Measurements from ENCODE around the gene TRIM50. TPM values are rescaled to one million over a fixed set of nuclear protein-coding genes. Genes with fewer than 3 reads are reported as not detected.

The TRIM50 gene
- polyA plus RNA-seq, 1 donor from 2014 or later: not detected

DNA sequence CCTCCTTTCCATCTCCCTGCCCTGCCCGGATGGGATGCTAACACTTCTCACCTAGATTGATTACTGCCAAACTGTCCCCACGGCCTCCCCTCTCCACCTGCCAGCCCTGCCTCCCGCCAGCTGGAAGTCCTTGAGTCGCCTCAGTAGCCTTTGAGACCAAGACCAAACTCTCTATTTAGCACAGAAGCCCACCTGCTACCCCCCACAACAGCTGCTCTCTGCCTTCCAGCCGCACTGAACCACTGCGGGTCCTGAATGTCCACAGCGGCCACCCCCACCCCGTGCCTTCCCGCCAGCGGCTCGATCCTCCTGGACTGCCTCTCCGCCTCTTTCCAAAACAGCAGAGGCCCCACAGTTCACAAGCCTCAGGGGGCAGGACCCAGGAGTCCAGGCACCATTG is 39.1 kb upstream of the TRIM50 start:
- no peak for TF ChIP-seq RAD21 (conservative IDR thresholded peaks at IDR 0.05)
- no peaks in the 10 kb centered on the region for H3K79me2 ChIP-seq (replicated peaks; ENCODE audit: insufficient read depth, low read length)
- H2AFZ ChIP-seq (ENCODE audit: low read depth, low read length): no peak overlapping the region
- no peaks in the 10 kb centered on the region for H3K9me2 ChIP-seq (ENCODE audit: insufficient read depth, low read length)
- no peak overlapping the region for H3K4me2 ChIP-seq (ENCODE audit: low read length)
- H3F3A ChIP-seq (ENCODE audit: insufficient read depth, low read length, poor library complexity, severe bottlenecking): no peaks in the 10 kb centered on the region
- H3K4me3 ChIP-seq (ENCODE audit: low read length): no peak overlapping the region
- no peaks in the 10 kb centered on the region for H3K36me3 ChIP-seq (ENCODE audit: insufficient read depth, low read length)
- no peaks in the 10 kb centered on the region for H4K20me1 ChIP-seq (ENCODE audit: insufficient read depth)
- H3K27ac ChIP-seq (ENCODE audit: low read length): no peak overlapping the region
- H3K9ac ChIP-seq (ENCODE audit: low read length): no peak overlapping the region
- no peaks in the 10 kb centered on the region for H3K9me3 ChIP-seq (ENCODE audit: low read length)
- no peaks in the 10 kb centered on the region for H3K27me3 ChIP-seq (ENCODE audit: insufficient read depth, low read depth, low read length)

GRCh38 chr7:73366127-73366526 is 38.2 kb upstream of the TRIM50 start:
- TF ChIP-seq SMC3 (conservative IDR thresholded peaks at IDR 0.05; ENCODE audit: poor library complexity): no peak
- TF ChIP-seq MXI1 (conservative IDR thresholded peaks at IDR 0.05; ENCODE audit: poor library complexity, severe bottlenecking): no peak
- no peak for TF ChIP-seq RAD21 (conservative IDR thresholded peaks at IDR 0.05)
- TF ChIP-seq, protein P1, sequence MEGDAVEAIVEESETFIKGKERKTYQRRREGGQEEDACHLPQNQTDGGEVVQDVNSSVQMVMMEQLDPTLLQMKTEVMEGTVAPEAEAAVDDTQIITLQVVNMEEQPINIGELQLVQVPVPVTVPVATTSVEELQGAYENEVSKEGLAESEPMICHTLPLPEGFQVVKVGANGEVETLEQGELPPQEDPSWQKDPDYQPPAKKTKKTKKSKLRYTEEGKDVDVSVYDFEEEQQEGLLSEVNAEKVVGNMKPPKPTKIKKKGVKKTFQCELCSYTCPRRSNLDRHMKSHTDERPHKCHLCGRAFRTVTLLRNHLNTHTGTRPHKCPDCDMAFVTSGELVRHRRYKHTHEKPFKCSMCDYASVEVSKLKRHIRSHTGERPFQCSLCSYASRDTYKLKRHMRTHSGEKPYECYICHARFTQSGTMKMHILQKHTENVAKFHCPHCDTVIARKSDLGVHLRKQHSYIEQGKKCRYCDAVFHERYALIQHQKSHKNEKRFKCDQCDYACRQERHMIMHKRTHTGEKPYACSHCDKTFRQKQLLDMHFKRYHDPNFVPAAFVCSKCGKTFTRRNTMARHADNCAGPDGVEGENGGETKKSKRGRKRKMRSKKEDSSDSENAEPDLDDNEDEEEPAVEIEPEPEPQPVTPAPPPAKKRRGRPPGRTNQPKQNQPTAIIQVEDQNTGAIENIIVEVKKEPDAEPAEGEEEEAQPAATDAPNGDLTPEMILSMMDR (IDR thresholded peaks at IDR 0.05; ENCODE audit: poor library complexity, severe bottlenecking): no peak
- TF ChIP-seq EP300 (conservative IDR thresholded peaks at IDR 0.05; ENCODE audit: poor library complexity, severe bottlenecking): no peak
- no peak for TF ChIP-seq EZH2 (IDR thresholded peaks at IDR 0.05; ENCODE audit: borderline replicate concordance, insufficient read depth, low read length, poor library complexity, severe bottlenecking)
- TF ChIP-seq, protein P2, sequence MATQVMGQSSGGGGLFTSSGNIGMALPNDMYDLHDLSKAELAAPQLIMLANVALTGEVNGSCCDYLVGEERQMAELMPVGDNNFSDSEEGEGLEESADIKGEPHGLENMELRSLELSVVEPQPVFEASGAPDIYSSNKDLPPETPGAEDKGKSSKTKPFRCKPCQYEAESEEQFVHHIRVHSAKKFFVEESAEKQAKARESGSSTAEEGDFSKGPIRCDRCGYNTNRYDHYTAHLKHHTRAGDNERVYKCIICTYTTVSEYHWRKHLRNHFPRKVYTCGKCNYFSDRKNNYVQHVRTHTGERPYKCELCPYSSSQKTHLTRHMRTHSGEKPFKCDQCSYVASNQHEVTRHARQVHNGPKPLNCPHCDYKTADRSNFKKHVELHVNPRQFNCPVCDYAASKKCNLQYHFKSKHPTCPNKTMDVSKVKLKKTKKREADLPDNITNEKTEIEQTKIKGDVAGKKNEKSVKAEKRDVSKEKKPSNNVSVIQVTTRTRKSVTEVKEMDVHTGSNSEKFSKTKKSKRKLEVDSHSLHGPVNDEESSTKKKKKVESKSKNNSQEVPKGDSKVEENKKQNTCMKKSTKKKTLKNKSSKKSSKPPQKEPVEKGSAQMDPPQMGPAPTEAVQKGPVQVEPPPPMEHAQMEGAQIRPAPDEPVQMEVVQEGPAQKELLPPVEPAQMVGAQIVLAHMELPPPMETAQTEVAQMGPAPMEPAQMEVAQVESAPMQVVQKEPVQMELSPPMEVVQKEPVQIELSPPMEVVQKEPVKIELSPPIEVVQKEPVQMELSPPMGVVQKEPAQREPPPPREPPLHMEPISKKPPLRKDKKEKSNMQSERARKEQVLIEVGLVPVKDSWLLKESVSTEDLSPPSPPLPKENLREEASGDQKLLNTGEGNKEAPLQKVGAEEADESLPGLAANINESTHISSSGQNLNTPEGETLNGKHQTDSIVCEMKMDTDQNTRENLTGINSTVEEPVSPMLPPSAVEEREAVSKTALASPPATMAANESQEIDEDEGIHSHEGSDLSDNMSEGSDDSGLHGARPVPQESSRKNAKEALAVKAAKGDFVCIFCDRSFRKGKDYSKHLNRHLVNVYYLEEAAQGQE (IDR thresholded peaks at IDR 0.05; ENCODE audit: borderline replicate concordance): no peak
- no peak for TF ChIP-seq POLR2AphosphoS5 (IDR thresholded peaks at IDR 0.05)
- TF ChIP-seq TAF1 (IDR thresholded peaks at IDR 0.05; ENCODE audit: low read depth): no peak
- Histone ChIP-seq H2AFZ (ENCODE audit: low read depth, low read length) (no peak overlapping the region), H3K9me2 (ENCODE audit: insufficient read depth, low read length) (no peaks in the 10 kb centered on the region), H3F3A (ENCODE audit: insufficient read depth, low read length, poor library complexity, severe bottlenecking) (no peaks in the 10 kb centered on the region), H3K9ac (ENCODE audit: low read length) (no peak overlapping the region), H3K79me2 (replicated peaks; ENCODE audit: insufficient read depth, low read length) (no peaks in the 10 kb centered on the region), H3K27ac (ENCODE audit: low read length) (no peak overlapping the region), H3K27me3 (ENCODE audit: insufficient read depth, low read depth, low read length) (no peaks in the 10 kb centered on the region), H3K9me3 (ENCODE audit: low read length) (no peaks in the 10 kb centered on the region), H4K20me1 (ENCODE audit: insufficient read depth) (no peaks in the 10 kb centered on the region), H3K4me3 (ENCODE audit: low read length) (no peak overlapping the region), H3K36me3 (ENCODE audit: insufficient read depth, low read length) (no peaks in the 10 kb centered on the region), H3K4me2 (ENCODE audit: low read length) (no peak overlapping the region)
